ENCODE measurements around the gene FITM2. TPM values are rescaled to one million over a fixed set of nuclear protein-coding genes. Genes with fewer than 3 reads are reported as not detected.
"Not testable (repeated sequence)": the region's sequence is repeated elsewhere in the genome, so short reads cannot be mapped to it uniquely, and the experiment has no call there.

The FITM2 gene
- total RNA-seq, 1 donor from 2014 or later, result 4.9 TPM

GRCh38 chr20:44334709-44335108, 23.7 kb upstream of the FITM2 start:
- DNase-seq (ENCODE audit: low spot score) (no peak), ATAC-seq (no peak)

- no peak for ATAC-seq
- no peak for DNase-seq (ENCODE audit: low spot score)
These were observed 23.3 kb upstream of the FITM2 start for GRCh38 chr20:44334306-44334705.

DNA sequence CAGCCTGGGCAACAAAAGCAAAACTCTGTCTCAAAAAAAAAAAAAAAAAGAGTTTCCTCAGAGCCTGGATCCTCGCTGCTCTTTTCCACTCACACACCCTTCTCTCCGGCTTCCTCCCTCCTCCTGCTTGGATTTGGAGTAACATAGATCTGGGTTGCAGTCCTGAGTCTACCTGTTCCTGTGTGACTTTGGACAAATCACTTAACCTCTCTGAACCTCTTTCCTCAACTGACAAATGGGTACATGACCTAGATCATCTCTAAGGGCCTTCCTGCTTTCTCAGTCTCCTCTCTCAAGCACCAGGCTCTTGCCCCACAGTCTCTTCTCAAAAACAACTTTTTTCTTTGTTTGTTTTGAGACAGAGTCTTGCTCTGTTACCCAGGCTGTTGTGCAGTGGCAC, 20.2 kb upstream of the FITM2 start:
- DNase-seq (ENCODE audit: low spot score), result no peak
- ATAC-seq, result no peak

DNA sequence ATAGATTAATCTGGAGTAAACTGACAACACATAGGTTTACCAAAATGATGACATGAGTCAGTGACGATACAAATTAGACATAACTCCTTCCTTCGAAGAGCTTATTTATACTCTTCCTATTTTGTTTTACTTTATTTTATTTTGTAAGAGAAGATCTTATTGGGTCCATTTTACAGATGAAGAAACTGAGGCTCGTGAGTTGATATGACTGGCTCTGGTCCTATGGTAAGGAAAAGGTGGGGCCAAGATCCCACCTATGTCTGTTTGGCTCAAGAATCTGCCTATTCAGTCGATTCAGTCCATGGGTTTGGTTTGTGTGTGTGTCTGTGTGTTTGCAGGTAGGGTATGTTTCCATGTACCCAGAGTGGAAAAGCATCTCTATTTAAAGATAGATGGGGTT, 17.4 kb upstream of the FITM2 start:
- DNase-seq (ENCODE audit: low spot score) (no peak), ATAC-seq (no peak)

DNA sequence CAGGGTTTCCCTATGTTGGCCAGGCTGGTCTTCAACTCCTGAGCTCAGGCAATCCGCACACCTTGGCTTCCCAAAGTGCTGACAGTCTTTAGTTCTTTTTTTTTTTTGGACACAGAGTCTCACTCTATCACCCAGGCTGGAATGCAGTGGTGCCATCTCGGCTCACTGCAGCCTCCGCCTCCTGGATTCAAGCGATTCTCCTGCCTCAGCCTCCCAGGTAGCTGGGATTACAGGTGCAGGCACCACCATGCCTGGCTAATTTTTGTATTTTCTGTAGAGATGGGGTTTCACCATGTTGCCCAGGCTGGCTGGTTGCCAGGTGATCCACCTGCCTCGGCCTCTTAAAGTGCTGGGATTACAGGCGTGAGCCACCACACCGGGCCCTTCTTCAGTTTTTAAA, 16.7 kb upstream of the FITM2 start:
- not testable (repeated sequence) for ATAC-seq; DNase-seq (ENCODE audit: low spot score)

GRCh38 chr20:44326391-44327159, 15.6 kb upstream of the FITM2 start:
- ATAC-seq, result no peak

GRCh38 chr20:44324343-44324742, 13.3 kb upstream of the FITM2 start:
- ATAC-seq, result no peak

More at GRCh38 chr20:44326391-44327159, 15.6 kb upstream of the FITM2 start:
- DNase-seq (ENCODE audit: low spot score), result no peak

DNA sequence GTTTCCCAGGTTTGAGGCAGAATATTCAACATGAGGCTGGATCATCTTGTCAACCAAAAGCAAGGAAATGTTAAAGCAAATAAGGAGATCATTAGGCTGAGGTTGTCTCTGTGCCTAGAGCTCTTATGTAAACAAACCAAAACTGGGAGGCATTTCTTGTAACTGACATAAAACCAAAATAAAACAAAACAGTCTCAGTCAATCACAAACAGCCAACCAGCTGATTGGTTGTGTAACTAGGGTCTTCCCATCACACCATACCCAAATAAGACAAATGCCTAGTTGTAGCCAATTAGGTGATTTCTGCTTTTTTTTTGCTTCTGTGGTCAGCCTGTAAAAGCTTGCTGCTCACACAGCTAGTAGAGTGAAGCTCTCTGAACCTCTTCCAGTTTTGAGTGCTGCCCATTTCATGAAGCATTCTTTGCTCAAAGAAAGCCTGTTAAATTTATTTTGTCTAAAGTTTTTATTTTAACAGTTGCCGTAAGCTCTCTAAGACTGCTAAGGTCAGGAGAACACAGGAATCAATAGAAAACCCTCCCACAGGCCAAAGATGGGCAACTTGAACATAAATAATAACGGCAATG, 8.9 kb upstream of the FITM2 start:
- ATAC-seq, result no peak
- no peak for DNase-seq (ENCODE audit: low spot score)

More at GRCh38 chr20:44324343-44324742, 13.3 kb upstream of the FITM2 start:
- no peak for DNase-seq (ENCODE audit: low spot score)

GRCh38 chr20:44314870-44315269, 3.9 kb upstream of the FITM2 start:
- no peak for DNase-seq (ENCODE audit: low spot score)
- no peak for ATAC-seq

DNA sequence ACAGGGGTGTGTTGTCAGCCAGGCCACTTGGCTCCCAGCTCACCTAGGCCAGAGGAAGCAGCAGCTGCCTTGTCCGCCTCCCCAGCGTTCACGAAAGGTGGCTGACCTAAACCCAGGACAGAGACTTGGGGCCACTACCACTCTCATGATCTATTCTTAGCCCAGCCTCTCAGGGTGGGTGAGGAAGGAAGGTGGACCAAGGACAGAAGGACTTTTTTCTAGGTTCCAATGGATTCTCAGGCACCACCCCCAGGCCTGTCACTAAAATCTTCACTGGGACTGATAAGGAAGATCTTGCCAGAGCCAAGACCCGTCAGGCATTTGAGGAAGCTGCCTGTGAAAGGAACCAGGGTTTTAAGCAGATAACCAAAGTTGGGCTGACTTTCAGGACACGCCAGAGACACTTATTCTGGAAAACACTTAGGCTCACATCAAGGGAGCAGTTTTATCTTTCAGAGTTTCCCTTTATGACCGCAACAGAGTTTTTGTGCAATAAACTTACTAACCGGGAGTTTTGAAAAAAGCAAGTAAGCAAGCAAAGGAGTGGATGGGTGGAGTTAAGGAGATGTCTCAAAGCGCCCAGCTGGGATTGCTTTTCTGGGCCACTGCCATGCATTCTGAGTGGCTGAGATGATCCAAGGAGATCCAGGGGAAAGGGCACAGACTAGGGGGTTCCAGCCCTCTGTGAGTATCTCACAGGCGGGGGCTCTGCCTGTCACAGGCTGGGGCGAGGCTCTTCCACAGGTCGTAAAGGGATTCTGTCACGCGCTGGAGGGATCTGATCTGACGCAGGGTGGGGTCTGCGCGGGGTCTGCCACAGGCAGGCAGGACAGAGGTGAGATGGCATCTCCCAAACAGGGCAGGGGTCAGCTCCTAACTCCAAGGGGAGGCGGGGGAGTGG, 989 bp downstream of the FITM2 start:
- DNase-seq (ENCODE audit: low spot score) (no peak), ATAC-seq (peak; percentile 16)

DNA sequence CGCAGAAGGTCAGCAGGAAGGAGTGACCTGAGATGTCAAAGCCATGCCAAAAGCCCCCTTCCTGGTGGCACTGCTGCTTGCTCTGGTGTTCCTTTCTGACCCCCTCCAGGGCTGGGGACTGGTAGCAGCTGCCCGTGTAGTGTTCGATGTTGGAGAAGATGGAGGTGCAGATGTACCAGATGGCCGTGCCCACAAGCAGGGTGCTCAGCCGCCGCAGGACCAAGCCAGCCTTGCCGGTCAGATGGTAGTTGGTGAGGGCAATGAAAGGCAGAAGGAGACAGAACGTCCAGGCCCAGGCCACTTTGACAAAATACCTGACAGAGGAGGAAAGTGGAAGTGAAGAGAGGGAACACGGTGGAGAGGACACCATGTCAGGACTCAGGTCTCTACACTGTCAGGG, 4.1 kb downstream of the FITM2 start:
- DNase-seq (ENCODE audit: low spot score) (no peak), ATAC-seq (no peak)

DNA sequence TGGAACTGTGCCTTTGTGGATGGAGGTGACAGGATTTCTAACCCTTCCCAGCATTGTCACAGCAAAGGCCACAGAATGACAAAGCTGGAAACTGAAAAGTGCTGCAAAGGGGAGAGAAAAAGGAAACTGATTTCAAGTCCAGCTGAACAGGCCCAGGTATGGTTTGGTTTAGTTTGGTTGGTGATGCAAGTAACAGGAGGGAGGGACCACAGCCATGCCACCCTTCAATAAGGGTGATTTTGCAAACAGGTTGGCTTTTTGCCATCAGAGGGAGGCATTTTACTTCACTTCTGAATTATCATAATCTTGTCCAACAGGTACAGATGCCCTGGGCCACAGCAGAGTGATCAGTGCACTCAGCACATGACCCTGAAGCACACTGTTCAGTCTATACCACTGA, 6.6 kb downstream of the FITM2 start:
- ATAC-seq, result peak; percentile 63
- no peak for DNase-seq (ENCODE audit: low spot score)

DNA sequence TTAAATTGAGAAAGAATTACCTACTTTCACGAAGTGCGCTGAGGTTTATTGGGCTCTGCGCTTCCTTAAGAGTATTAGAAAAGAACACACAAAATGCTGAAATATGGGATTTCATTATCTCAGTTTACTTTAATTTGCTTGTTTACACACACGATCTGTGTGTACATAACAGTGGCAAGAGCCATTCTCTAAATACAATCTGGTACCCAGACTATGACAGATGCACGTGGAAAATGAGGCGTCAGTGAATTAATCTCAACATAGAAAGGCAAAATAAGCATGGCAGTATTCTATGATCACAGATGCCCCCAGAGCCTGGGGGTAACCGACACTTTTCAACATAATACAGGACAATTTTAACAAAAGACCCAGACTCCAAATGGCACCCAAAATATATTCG, 8.3 kb downstream of the FITM2 start:
- no peak for ATAC-seq
- no peak for DNase-seq (ENCODE audit: low spot score)

DNA sequence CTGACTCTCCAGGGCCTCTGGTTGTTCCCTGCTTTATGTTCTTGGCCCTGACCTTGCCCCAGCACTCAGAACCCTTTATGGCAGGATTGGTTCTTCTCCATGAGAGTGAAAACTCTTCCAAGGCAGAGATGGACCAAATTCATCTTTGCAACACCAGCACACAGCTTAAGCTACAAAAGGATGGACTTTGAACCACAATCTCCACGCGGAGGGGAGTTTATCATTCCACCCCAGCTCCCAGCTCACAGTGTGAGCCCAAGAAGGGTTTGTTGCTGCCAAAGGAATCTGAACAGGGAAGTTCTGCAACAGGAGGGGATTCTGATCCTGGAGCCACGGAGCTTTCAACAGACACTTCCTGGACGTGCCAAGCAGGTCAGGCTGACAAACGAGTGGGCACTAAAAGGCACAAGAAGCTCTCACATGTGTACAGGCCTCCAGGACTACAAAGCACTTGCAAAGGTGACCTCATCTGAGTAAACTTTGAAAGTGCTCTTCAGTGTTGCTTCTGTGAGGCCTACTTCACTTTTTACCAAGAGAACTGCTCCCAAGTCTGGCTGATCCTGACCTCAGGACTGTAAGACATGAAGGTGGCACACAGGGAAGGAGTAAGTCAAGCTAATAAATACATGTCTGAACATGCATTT, 8.9 kb downstream of the FITM2 start:
- no peak for DNase-seq (ENCODE audit: low spot score)
- peak; percentile 70 for ATAC-seq

GRCh38 chr20:44301285-44301684, 9.7 kb downstream of the FITM2 start:
- ATAC-seq, result no peak
- DNase-seq (ENCODE audit: low spot score), result no peak

DNA sequence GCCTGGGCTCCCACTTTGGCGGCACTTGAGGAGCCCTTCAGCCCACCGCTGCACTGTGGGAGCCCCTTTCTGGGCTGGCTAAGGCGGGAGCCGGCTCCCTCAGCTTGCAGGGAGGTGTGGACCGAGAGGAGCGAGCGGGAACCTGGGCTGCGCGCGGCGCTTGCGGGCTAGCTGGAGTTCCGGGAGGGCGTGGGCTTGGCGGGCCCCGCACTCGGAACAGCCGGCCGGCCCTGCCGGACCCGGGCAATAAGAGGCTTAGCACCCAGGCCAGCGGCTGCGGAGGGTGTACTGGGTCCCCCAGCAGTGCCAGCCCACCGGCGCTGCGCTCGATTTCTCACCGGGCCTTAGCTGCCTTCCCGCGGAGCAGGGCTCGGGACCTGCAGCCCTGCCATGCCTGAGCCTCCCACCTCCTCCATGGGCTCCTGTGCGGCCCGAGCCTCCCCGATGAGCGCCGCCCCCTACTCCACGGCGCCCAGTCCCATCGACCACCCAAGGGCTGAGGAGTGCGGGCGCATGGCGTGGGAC, 11.9 kb downstream of the FITM2 start:
- ATAC-seq; DNase-seq (ENCODE audit: low spot score): not testable (repeated sequence)

DNA sequence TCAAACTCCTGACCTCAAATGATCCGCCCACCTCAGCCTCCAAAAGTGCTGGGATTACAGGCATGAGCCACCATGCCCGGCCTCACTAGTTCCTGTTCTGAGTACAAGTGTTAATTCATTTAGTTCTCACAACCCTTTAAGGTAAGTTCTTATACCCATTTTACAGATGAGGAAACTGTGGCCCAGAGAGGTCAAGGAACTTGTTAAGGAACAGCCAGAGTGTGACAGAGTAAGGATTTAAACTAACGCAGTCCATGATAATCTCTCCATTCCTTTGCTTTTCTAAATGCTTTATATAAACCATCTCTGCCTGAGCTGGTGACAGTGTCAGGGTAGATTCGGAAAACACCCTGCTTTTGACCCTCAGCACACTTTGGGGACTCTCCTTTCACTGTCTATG, 13.3 kb downstream of the FITM2 start:
- DNase-seq (ENCODE audit: low spot score) (no peak), ATAC-seq (no peak)

DNA sequence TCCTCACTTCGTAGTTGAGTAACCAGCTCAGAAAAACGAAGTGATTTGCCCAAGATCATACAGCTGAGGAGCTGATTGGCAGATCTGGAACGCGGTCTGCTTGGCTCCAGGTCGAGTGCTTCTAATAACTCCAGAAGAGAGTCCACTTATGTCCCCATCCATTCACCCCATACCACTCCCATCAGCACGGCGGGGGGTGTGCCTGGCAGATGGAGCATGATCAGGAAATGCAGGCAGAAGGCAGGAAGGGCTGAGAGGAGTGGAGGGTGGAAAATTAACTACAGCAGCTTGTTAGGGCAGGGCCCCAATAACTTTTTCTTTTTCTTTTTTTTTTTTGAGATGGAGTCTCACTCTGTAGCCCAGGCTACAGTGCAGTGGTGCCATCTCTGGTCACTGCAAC, 15.0 kb downstream of the FITM2 start:
- ATAC-seq, result no peak

DNA sequence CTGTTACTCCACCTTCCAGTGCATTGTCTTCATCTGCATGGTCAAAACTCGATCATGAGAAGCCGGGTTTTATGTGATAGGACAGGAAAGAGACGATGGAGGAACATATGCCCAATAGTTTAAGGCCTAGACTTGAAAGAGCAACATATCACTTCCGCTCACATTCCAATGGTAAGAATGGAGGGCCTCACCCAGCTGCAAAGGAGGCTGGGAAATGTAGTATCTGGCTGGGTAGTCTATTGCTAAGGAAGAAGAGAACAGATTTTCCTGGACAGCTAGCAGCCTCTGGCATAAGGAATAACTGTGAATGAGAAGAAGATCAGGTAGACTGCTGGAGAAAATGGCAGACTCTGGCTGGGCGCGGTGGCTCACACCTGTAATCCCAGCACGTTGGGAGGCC, 19.2 kb downstream of the FITM2 start:
- DNase-seq (ENCODE audit: low spot score) (no peak), ATAC-seq (no peak)

More for the DNA sequence above, 15.0 kb downstream of the FITM2 start:
- no peak for DNase-seq (ENCODE audit: low spot score)

DNA sequence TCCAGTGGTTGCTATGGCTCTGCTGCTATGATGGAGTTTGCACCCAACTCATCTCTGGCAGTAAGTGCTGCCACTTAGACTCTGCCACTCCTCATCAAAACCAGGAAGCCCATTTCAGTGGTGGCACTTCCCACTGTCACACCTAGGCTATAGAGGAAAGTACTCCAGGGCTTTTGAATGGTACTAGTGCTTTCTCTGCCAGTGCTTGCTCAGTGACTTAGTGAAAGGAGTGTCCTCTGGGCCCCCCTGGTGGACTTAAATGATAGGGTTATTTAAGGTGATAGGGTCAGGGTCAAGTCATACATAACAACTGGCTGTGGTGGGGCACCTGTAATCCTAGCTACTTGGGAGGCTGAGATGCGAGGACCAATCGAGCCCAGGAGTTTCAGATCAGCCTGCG, 22.8 kb downstream of the FITM2 start:
- DNase-seq (ENCODE audit: low spot score), result no peak
- ATAC-seq, result no peak

All from left lobe of liver (tissue), 2 donors.